Activated CD4-positive, CD25-positive, alpha-beta regulatory T cell treated with anti-CD3 and anti-CD28 coated beads, Interleukin-2, amount 50 U/mL, for 72 hours (primary cell): ENCODE measurements around the gene ZNF366.

Source experiments
- DNase-seq: peaks from one replicate; pipeline ENCODE4 v3.0.0; 2021

Gene ZNF366

GRCh38 chr5:72489536-72489935 is 17.7 kb downstream of the ZNF366 start:
- DNase-seq: no peak

- no peak for DNase-seq
These were observed 18.5 kb downstream of the ZNF366 start for GRCh38 chr5:72488756-72489155.

- DNase-seq: no peak
These were observed 20.0 kb downstream of the ZNF366 start for GRCh38 chr5:72487177-72487576.

GRCh38 chr5:72486371-72486770 is 20.8 kb downstream of the ZNF366 start:
- no peak for DNase-seq

GRCh38 chr5:72485430-72485974 is 21.7 kb downstream of the ZNF366 start:
- DNase-seq: no peak

- DNase-seq: no peak
These were observed 25.2 kb downstream of the ZNF366 start for GRCh38 chr5:72482046-72482445.

- DNase-seq: no peak
These were observed 26.4 kb downstream of the ZNF366 start for GRCh38 chr5:72480841-72481240.

GRCh38 chr5:72479921-72480320 is 27.3 kb downstream of the ZNF366 start:
- no peak for DNase-seq

- DNase-seq: no peak
These were observed 28.5 kb downstream of the ZNF366 start for GRCh38 chr5:72478684-72479083.

GRCh38 chr5:72478276-72478675 is 28.9 kb downstream of the ZNF366 start:
- DNase-seq: no peak

- no peak for DNase-seq
These were observed 29.6 kb downstream of the ZNF366 start for GRCh38 chr5:72477644-72478043.

- DNase-seq: no peak
These were observed 30.0 kb downstream of the ZNF366 start for GRCh38 chr5:72477176-72477575.

- DNase-seq: no peak
These were observed 30.5 kb downstream of the ZNF366 start for GRCh38 chr5:72476721-72477120.

- DNase-seq: no peak
These were observed 30.9 kb downstream of the ZNF366 start for GRCh38 chr5:72476275-72476674.

- DNase-seq: no peak
These were observed 32.7 kb downstream of the ZNF366 start for GRCh38 chr5:72474516-72474915.

- DNase-seq: no peak
These were observed 33.1 kb downstream of the ZNF366 start for GRCh38 chr5:72474046-72474500.

GRCh38 chr5:72472666-72473422 is 34.4 kb downstream of the ZNF366 start:
- DNase-seq: no peak

- no peak for DNase-seq
These were observed 35.2 kb downstream of the ZNF366 start for GRCh38 chr5:72472031-72472430.

GRCh38 chr5:72470826-72471225 is 36.4 kb downstream of the ZNF366 start:
- no peak for DNase-seq

- no peak for DNase-seq
These were observed 38.6 kb downstream of the ZNF366 start for GRCh38 chr5:72468606-72469005.

- DNase-seq: no peak
These were observed 39.2 kb downstream of the ZNF366 start for GRCh38 chr5:72468024-72468423.

- no peak for DNase-seq
These were observed 39.7 kb downstream of the ZNF366 start for GRCh38 chr5:72467461-72467860.

GRCh38 chr5:72465601-72466563 is 41.3 kb downstream of the ZNF366 start:
- no peak for DNase-seq

- DNase-seq: no peak
These were observed 42.1 kb downstream of the ZNF366 start for GRCh38 chr5:72465066-72465465.
